NOMO-1 treated with dmso at 0.1 percent for 144 hours (cell line): ENCODE data around the gene TMEM106C.
A peak's percentile ranks its signal among the peaks of the same experiment; 100 is the strongest.
"Not testable (repeated sequence)": the region's sequence is repeated elsewhere in the genome, so short reads cannot be mapped to it uniquely, and the experiment has no call there.

Experiments used
- DNase-seq: peaks from one replicate; lab custom pipeline; 2025; ENCODE audit not compliant: unreplicated experiment; lab: John Stamatoyannopoulos, UW

TMEM106C gene

DNA sequence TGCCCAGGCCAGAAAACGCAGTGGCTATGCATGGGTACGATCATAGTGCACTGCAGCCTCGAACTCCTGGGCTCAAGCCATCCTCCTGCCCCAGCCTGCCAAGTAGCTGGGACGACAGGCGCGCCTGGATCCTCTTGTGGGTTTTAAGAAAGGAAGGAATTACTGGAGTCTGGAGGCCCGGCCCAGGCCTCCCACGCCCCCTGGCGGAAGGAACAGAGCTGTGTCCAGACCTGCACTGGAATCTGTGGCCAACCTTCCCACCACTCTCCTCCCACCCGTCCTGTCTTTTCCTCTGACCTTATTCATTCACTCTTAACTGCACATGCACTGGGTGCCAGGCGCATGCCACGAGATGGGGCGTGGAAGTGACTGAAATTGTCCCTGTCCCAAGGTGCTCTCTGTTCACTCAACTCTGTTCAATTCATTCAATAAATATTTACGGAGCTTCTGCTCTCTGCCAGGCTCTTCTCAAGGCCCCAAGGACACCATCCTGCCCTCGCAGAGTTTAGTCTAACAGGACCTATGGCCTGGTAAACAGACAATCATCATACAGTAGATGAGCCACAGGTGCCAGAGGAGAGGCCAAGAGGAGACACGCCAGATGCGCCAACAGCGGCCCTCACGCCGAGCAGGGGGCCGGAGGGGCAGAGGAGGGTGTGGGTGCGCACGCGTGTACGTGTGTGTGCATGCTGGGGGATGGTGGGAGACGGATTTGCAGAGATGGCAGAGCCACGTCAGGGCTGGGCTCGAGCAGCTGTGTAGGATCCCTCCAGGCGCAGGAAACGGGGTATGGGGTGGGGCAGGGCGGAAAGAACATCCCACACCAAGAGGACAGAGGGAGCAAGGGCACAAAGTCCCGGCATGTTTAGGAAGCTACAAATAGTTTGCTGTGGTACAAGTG lies 13.7 kb upstream of the TMEM106C start:
- peak; percentile 76 for DNase-seq

DNA sequence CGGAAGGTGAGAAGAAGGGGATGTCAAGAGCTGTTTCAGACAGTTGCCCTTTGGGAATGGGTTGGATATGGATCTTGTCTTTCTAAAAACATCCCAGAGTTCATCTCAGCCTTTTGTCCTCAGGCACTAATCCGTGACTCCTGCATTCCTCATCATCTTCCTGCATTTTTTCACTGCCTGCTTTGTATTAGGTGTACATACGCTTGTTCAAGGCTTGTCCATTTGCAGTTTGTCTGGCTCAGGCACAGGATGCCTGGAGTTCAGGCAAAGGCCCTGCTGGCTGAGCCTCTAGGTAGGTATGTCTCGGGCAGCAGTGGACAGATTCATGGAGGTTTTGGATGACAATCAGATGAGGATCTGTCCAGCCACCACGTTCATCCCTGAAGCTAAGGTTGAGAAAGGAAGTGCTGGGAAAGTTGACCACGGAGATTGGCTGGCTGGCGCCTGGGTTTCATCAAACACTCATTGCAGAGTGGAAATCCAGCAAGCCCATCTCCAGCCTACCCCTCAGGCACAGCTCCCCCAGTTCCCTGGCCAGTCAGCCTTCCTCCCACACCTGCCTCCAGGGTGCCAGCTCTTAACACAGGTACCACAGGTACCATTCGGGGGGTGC lies 12.4 kb upstream of the TMEM106C start:
- no peak for DNase-seq

DNA sequence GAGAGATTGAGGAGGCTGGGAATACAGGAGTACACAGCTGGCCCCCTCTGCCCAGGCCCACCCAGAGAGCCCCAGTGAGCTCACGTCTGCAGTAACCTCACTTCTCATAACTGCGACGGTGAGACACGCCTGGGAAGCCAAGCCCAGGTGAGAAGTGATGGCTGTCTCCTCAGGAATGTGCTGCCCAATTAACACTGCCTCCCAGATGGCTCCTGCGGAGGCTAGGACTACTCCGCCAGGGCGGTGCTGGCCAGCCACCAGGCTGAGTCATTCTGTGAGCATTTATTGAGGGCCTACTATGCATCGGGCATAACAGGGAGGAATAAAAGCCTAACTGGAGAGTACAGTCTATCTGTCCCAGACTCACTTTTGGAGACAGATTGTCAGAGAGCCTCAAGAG lies 9.3 kb upstream of the TMEM106C start:
- DNase-seq, result no peak

DNA sequence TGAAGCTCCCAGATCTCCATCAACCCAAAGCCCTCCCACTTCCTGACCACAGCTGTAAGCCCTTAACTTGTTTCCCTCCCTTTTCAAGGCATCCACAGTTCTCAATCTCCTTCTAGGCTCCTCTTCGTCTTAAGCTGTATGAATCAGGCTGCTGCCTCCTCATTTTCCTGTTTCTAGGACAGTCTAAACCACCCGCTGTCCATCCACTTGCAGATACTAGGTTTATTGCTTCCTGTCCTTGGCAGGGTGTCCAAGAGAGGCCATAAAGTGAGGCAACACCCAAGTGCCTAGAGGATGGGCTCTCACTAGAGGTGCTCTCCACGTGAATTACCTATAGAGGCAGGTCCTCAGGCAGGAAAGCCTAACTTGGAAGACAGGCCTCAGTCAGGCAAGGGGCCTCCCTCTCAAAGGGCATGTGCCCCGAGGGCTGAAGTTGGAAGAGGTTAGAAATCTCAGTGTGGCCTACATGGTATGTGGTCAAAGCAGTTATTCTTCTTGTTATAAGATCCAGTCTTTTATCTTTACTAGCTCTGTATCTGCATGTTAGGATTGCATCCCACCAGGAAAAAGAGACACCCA lies 8.8 kb upstream of the TMEM106C start:
- no peak for DNase-seq

DNA sequence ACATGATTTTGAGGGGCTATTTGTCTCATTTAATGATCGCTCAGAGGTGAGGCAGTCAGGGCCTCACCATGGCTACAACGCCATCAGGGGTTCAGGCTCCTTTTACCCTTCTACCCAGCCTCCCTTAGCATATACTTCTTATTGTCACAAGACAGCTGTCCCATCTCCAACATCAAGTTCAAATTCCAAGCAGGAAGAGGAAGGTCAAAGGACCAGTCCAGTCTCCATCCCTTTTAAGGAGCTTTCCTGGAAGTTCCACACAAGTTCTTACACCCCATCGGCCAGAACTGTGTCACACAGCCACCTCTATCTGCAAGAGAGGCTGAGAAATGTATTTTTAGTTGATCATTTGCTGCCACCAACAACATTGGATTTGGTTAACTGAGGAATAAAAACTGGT lies 8.3 kb upstream of the TMEM106C start:
- no peak for DNase-seq

DNA sequence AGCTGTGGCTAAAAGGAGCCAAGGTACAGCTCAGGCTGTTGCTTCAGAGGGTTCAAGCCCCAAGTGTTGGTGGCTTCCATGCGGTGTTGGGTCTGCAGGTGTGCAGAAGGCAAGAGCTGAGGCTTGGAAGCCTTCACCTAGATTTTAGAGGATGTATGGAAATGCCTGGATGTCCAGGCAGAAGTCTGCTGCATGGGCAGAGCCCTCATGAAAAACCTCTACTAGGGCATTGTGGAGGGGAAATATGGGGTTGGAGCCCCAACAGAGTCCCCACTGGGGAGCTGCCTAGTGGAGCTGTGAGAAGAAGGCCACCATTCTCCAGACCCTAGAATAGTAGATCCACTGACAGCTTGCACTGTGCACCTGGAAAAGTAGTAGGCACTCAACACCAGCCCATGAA lies 5.7 kb upstream of the TMEM106C start:
- not testable (repeated sequence) for DNase-seq

DNA sequence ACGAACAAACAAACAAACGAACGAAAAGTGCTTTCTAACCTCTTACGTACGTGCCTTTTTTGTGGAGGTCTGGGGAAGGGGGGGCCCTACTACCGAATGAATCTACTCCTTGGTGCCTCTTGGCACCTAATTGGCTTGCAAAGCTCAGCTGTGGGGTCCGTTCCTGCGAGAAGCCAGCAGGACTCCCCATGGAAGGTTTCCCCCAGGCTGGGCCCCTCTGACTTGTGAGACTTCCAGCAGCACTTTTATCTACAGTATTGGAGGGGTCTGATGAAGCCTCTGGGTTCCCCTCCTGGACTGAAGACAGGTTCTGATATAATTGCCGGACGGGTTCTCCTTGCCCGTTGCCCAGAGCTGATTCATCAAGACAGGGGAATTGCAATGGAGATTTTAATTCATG lies 1.2 kb upstream of the TMEM106C start:
- no peak for DNase-seq

DNA sequence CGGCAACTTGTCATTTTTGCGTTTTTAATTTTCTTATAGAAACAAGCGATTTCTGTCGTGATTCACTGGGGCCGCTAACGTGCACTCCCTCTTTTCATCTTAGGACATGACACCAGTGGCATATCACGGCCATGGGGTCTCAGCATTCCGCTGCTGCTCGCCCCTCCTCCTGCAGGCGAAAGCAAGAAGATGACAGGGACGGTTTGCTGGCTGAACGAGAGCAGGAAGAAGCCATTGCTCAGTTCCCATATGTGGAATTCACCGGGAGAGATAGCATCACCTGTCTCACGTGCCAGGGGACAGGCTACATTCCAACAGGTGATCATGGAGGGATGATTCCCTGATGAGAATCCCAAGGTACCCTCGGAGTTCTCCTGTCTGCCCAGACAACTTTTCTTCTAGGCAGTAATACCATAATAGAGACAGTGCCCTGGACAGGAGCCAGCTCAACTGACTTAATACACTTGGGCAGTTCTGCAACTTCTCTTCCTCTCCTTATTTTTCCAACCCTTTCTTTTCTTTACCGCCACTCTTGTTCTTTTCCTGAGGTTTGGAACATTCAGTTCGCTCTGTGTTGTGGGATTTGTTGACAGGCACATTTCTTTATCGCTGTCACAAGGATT lies 821 bp downstream of the TMEM106C start:
- DNase-seq, result no peak

DNA sequence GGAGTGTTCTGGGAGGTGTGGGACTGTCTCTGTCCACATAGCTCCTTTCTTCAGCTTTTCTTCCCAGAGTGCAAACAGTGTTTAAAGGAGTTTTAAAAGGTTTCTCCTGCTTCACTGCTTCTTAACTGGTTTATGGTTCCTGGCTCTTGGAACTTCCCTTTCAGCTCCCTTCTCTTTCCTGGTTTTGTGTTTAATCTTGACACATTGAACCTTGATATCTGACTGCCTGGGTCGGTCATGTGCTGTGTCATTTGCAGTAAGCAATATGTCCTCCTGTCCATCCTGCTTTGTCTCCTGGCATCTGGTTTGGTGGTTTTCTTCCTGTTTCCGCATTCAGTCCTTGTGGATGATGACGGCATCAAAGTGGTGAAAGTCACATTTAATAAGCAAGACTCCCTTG lies 2.2 kb downstream of the TMEM106C start:
- no peak for DNase-seq

DNA sequence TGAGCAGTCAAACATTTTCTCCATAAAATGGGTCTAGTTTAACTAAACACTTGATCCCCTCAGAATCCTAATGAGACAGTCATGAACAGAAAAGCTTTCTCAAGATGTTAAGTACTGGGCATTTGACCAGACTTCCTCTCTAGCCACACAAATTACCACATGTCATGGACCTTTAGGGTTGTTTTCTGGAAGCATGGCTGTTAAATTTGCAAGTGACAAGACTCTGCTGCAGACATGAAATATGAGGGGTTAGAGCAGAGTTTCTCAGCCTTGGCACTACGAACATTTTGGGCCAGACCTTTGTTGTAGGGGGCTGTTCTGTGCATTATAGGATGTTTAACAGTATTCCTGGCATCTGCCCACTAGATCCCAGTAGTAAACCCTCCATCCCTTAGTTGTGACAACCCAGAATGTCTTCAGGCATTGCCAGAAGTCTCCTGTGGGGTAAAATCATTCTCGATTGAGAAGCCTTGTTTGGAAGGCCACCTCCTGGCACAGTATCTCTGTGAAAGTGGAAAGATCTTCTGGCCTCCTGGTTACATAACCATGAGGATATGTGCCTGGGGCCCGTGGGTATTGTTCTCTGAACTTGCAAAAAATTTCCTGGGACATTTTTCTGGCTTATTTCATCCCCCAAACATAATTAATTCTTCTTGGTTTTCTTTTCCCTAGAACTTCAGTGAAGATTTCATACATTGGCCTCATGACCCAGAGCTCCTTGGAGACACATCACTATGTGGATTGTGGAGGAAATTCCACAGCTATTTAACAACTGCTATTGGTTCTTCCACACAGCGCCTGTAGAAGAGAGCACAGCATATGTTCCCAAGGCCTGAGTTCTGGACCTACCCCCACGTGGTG lies 4.3 kb downstream of the TMEM106C start:
- no peak for DNase-seq

DNA sequence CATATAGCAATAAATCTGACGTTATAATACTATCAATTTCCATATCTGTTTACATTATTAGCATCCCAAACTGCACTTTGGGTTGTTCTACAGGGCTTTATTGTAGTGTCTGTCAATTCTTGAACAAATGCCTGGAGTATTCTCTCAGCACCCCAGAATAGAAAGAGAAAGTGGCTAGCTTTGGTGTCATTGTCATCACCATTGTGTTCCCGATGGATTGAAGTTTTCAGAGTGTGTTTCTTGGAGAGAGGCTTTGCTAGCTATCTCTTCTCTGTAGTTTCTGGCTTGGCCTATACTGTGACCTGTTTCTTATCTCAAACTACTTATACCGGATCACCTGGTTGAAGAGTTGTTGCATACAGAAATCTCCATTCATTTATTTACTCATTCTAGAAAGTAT lies 6.4 kb downstream of the TMEM106C start:
- DNase-seq, result no peak

DNA sequence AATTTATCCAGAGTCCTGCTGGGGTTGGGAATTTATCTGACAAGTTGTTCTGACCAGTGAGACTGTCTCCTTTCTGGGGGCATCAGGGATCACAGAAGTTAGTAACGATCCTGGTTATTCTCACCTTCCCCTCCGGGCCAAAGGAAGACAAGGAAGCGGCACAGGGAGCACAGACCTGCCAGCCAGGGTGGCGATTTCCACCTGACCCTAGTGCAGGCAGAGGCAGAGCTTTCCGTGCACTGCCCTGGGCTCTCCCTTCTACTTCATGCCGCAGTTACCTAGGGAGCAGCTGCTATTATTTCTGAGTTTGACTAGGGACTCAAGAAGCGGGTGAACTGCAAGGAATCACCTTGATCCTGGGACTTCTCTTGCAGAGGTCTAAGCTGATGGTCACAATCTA lies 7.4 kb downstream of the TMEM106C start:
- DNase-seq, result no peak

DNA sequence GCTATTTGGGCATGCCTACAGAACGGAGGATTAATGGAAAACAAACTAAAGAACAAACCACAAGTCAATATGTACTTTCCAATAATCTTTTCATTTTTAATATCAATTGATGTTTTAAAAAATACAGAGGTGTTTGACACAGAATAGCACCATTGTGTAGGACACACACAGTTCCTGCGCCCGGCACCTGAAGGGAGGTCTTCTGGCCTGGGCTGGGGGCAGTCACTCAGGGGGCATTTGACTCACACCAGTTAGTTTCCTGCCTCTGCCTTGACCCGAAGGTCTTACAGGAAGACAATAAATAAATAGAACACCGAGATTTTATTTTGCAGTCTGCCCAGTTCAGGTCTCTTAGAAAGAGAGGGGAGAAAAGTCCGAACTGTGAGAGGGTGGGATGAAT lies 9.5 kb downstream of the TMEM106C start:
- DNase-seq, result no peak

DNA sequence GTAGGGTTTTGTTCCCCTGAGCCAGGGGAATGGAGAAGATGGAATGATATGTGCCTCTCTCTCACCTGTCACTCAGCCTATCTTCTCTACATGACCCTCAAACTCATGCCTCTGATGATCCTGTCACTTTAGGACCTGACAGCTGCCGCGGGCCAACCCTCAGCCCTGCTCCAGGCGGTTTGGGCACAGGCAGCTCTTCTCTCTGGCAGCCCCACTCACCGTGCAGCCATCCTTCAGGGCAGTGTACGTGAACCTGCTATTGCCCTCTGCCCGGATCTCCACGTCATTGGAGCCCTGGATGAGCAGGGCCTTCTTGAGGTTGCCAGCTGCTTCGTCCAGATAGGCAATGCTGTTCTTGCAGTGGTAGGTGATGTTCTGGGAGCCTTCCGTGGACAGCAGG lies 10.5 kb downstream of the TMEM106C start:
- DNase-seq, result no peak

DNA sequence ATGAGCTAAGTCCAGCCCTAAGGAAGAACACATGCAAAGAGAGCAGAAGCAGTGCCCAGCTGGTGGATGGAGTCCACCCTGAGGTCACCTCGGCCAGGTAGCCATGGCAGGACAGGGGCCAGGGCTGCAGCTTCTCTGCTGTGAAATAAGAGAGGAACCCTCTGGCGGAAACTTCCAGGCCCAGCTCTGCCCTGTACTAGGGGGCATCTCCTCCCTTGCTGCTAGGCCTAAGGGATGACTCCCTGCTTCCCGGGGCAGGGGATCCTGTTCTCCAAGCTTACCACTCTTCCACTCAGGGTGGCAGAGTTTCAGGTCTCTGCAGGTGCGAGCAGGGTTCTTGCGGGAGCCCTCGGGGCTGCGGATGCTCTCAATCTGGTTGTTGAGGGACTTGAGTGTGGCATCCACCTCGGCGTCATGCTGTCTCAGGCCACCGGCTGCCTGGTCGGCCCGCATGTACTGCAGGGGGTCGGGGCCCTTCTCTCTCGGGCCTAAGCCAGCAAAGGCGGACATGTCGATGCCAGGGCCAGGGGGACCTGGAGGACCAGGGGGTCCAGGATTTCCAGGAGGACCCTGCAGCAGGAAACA lies 11.7 kb downstream of the TMEM106C start:
- no peak for DNase-seq

DNA sequence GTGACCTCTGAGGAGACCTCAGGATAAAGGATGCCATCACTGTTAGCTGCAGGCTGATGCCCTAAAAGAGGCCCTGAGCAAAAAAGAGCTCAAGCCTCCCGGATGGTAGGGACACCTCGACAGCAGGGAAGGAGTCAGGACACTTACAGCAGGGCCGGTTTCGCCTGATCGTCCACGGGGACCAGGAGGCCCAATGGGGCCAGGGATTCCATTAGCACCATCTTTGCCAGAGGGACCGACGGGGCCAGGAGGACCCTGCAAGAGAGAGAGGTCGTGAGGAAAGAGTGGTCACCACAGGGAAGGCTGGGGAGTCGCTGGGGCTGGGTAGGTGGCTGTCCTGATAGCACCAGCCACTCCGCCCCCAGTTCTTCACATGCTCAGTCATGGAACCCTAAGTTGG lies 12.4 kb downstream of the TMEM106C start:
- no peak for DNase-seq

DNA sequence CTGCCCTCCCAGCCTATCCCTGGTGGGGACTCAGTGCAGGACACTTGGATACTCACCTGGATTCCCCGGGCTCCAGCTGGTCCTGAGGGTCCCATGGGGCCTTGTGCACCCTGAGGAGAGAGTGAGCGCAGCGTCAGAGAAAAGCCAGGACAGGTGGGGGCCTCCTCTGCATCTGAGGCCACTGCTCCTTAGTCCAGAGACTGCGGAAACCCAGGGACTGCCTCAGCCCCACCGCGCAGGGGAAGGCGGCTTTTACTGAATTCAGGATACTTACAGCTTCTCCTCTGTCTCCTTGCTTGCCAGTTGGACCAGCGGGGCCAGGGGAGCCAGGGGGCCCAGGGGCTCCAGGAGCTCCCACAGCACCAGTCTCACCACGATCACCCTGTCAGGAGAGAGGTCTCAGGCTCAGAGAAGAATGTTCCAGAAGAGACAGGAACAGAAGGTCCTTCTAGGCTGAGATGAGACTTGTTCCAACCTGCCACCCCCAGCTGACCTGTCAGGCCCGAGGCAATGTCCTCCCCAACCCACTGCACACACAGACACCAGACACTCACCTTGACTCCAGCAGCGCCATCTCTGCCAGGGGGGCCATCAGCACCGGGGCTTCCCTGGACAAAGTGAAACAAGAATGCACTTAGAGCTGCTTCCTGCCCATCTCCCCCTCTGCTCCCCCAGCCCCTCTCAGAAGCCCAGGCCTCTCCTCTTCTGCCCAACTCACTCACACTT lies 13.8 kb downstream of the TMEM106C start:
- no peak for DNase-seq

DNA sequence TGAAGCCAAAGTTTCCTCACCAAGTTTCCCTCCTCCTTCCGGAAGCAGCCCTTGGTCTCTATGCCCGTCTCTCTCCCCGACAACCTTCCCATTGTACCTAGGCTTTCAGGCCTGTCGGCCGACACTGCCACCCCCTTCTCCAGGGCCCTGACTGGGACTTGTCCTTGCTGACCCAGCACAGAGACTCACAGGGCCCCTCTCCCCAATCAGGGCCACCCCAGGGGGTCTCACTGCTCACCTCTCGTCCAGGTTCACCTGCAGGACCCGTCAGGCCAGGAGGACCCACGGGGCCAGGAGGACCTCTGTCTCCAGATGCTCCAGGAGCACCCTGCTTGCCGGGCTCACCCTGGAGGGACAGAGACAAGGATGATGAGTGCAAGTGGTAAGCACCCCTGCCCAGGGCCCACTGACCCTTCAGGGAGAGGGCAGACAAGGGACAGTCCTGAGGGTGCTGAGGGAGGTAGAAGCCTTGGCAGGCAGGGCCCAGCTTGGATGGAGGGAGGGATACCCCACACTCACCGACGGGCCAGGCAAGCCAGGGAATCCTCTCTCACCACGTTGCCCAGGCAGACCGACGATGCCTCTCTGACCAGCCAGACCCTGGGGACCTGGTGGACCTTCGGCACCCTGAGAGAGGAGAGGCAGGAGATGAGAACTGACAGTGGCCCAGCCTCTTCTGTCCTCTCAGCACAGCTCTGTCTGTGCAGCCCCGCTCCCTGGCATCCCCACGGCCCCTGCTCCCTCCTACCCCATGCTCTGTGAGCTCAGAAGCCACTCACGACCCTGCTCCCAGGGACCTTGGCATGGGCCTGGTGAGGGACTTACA lies 14.6 kb downstream of the TMEM106C start:
- DNase-seq, result no peak

DNA sequence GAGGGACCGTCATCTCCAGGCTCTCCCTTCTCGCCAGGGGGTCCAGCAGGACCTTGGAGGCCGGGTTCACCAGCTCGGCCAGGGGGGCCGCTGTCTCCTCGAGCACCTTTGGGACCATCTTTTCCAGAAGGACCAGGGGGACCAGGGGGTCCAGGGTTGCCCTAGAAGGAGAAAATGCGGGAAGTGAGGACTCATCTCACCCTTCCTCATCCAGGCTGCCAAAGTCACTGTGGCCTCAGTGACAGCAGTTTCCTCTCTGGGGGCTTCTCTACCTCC lies 15.1 kb downstream of the TMEM106C start:
- no peak for DNase-seq
